HCT116 (cell line): ENCODE measurements around the gene SAPCD2. TPM values are rescaled to one million over a fixed set of nuclear protein-coding genes. Genes with fewer than 3 reads are reported as not detected.
A peak's percentile ranks its signal among the peaks of the same experiment; 100 is the strongest.

ENCODE experiments used
- ATAC-seq: fragments of 200-7000 bp; cut with Tn5 transposase; 2 replicates; pipeline ENCODE4 v1.9.1; 2020; ENCODE audit warnings: mild to moderate bottlenecking, moderate library complexity
- BruUV-seq: library from RNA; stranded (reverse); fragments of 400-500 nt; replicated peaks from 2 replicates; lab custom pipeline; 2021; lab: Mats Ljungman, UMichigan
- CTCF ChIA-PET: fragments of 300-600 bp; sonication (Branson Sonifier 250); formaldehyde crosslinking; loops from one replicate; lab custom pipeline; 2021; ENCODE audit warnings: antibody characterized with exemption; lab: Charles Lee
- POLR2A ChIA-PET: fragments of 300-600, 350-600 bp; sonication (Branson Sonifier 250); formaldehyde crosslinking; loops from one replicate; lab custom pipeline; 2021; ENCODE audit warnings: antibody characterized with exemption; lab: Charles Lee
- RAD21 ChIA-PET, 2 experiments: fragments of 300-600 bp; sonication (Branson Sonifier 250); formaldehyde crosslinking; loops; one replicate each; lab custom pipeline; 2023; ENCODE audit warnings: low total read pairs in 2 of 2; ENCODE audit not compliant: uncharacterized antibody in 2 of 2, unreplicated experiment in 2 of 2, low non-redundant PET in 1 of 2; lab: Charles Lee
- DNase-seq: peaks from one replicate; pipeline ENCODE4 v3.0.0-alpha.2; 2010; ENCODE audit warnings: low read depth, low spot score
- H2AFZ ChIP-seq: fragments of 200-600 bp; shearing (Covaris generic), sonication (generic); 2 replicates; pipeline ENCODE4 v1.6.1; 2017; ENCODE audit warnings: low read depth, mixed run types, mixed read lengths, antibody characterized with exemption, low read length; ENCODE audit not compliant: poor library complexity, severe bottlenecking
- H3K27ac ChIP-seq: 2 replicates; pipeline ENCODE4 v1.5.1; 2012; ENCODE audit warnings: low read depth, low read length
- H3K27me3 ChIP-seq: fragments of 200-600 bp; sonication (generic); 2 replicates; pipeline ENCODE4 v1.6.1; 2016; ENCODE audit warnings: mixed run types, low read length, mixed read lengths; ENCODE audit not compliant: insufficient read depth
- H3K36me3 ChIP-seq, 2 experiments: fragments of 200-500 bp in 1 of 2; fragments of 200-600 bp in 1 of 2; sonication (Bioruptor generic) in 1 of 2; sonication (generic) in 1 of 2; 2 replicates each; pipeline versions ENCODE4 v1.5.1 to v1.6.1; 2014 to 2016; ENCODE audit warnings: low read length in 2 of 2, inconsistent platforms in 1 of 2, mixed read lengths in 1 of 2, mixed run types in 1 of 2; ENCODE audit not compliant: insufficient read depth in 2 of 2, control insufficient read depth in 1 of 2
- H3K4me1 ChIP-seq, 2 experiments: fragments of 200-600 bp in 1 of 2; sonication (generic) in 1 of 2; 2 replicates each; pipeline versions ENCODE4 v1.5.1 to v1.6.1; 2012 to 2017; ENCODE audit warnings: low read length in 2 of 2, inconsistent platforms in 1 of 2, mild to moderate bottlenecking in 1 of 2, mixed read lengths in 1 of 2, mixed run types in 1 of 2, moderate library complexity in 1 of 2; ENCODE audit not compliant: insufficient read depth in 2 of 2, control insufficient read depth in 1 of 2
- H3K4me2 ChIP-seq: fragments of 200-600 bp; sonication (generic); 2 replicates; pipeline ENCODE4 v1.6.1; 2017; ENCODE audit warnings: mixed run types, low read length, mixed read lengths
- H3K4me3 ChIP-seq, 2 experiments: fragments of 200-600 bp in 1 of 2; sonication (generic) in 1 of 2; replicated peaks in 1 of 2; 2 replicates each; pipeline ENCODE4 v1.5.1; 2011 to 2016; ENCODE audit warnings: low read length in 2 of 2, control low read depth in 1 of 2, low read depth in 1 of 2, mild to moderate bottlenecking in 1 of 2, mixed read lengths in 1 of 2, mixed run types in 1 of 2
- H3K79me2 ChIP-seq: fragments of 200-600 bp; sonication (generic); 2 replicates; pipeline ENCODE4 v1.6.1; 2017; ENCODE audit warnings: mild to moderate bottlenecking, mixed run types, low read length, moderate library complexity, mixed read lengths; ENCODE audit not compliant: insufficient read depth
- H3K9ac ChIP-seq: fragments of 200-600 bp; sonication (generic); 2 replicates; pipeline ENCODE4 v1.6.1; 2016; ENCODE audit warnings: low read length, mixed read lengths
- H3K9me2 ChIP-seq: fragments of 200-600 bp; sonication (generic), shearing (Covaris generic); 2 replicates; pipeline ENCODE4 v1.6.1; 2017; ENCODE audit warnings: mixed run types, mild to moderate bottlenecking, moderate library complexity; ENCODE audit not compliant: insufficient read depth
- H3K9me3 ChIP-seq, 2 experiments: fragments of 200-500 bp in 1 of 2; fragments of 200-600 bp in 1 of 2; sonication (Bioruptor generic) in 1 of 2; sonication (generic) in 1 of 2; 2 replicates each; pipeline ENCODE4 v1.6.1; 2014 to 2017; ENCODE audit warnings: low read length in 2 of 2, mixed read lengths in 2 of 2, inconsistent platforms in 1 of 2, low read depth in 1 of 2, mild to moderate bottlenecking in 1 of 2, mixed run types in 1 of 2, moderate library complexity in 1 of 2; ENCODE audit not compliant: control insufficient read depth in 1 of 2, insufficient read depth in 1 of 2
- H4K20me1 ChIP-seq: fragments of 200-600 bp; sonication (generic), shearing (Covaris generic); 2 replicates; pipeline ENCODE4 v1.6.1; 2017; ENCODE audit warnings: mixed run types, mild to moderate bottlenecking, moderate library complexity; ENCODE audit not compliant: insufficient read depth
- CBX3 ChIP-seq: IDR thresholded peaks from 2 replicates; pipeline ENCODE4 v1.6.1; 2012; ENCODE audit warnings: low read depth
- CEBPB ChIP-seq: IDR thresholded peaks from 2 replicates; pipeline ENCODE4 v1.6.1; 2012; ENCODE audit warnings: low read depth
- EGR1 ChIP-seq: IDR thresholded peaks from 2 replicates; pipeline ENCODE4 v1.6.1; 2012; ENCODE audit warnings: low read depth
- ELF1 ChIP-seq: IDR thresholded peaks from 2 replicates; pipeline ENCODE4 v1.6.1; 2012; ENCODE audit warnings: low read depth, borderline replicate concordance
- EZH2phosphoT487 ChIP-seq: fragments of 200-600 bp; IDR thresholded peaks from 2 replicates; pipeline ENCODE4 v1.6.1; 2018; ENCODE audit warnings: antibody characterized with exemption, borderline replicate concordance
- POLR2A ChIP-seq: IDR thresholded peaks from 2 replicates; pipeline ENCODE4 v1.7.0; 2011; ENCODE audit warnings: borderline replicate concordance; ENCODE audit not compliant: insufficient read depth, insufficient read length; ENCODE audit errors: extremely low read depth
- POLR2AphosphoS5 ChIP-seq: IDR thresholded peaks from 2 replicates; pipeline ENCODE4 v1.6.1; 2011; ENCODE audit warnings: mild to moderate bottlenecking, low read depth, low read length, moderate library complexity
- RAD21 ChIP-seq: IDR thresholded peaks from 2 replicates; pipeline ENCODE4 v1.6.1; 2012; ENCODE audit warnings: low read depth, mild to moderate bottlenecking
- SIN3A ChIP-seq: IDR thresholded peaks from 2 replicates; pipeline ENCODE4 v1.6.1; 2012; ENCODE audit warnings: low read depth
- SP1 ChIP-seq: IDR thresholded peaks from 2 replicates; pipeline ENCODE4 v1.6.1; 2012; ENCODE audit warnings: low read depth
- SRF ChIP-seq: IDR thresholded peaks from 2 replicates; pipeline ENCODE4 v1.6.1; 2012; ENCODE audit warnings: low read depth
- TCF7L2 ChIP-seq: IDR thresholded peaks from 2 replicates; pipeline ENCODE4 v1.7.0; 2011; ENCODE audit warnings: borderline replicate concordance, inconsistent platforms; ENCODE audit not compliant: insufficient read depth, insufficient read length; ENCODE audit errors: extremely low read depth
- YY1 ChIP-seq: IDR thresholded peaks from 2 replicates; pipeline ENCODE4 v1.6.1; 2011; ENCODE audit warnings: low read length, low read depth, moderate library complexity, mild to moderate bottlenecking; ENCODE audit not compliant: insufficient replicate concordance; ENCODE audit errors: extremely low read depth
- ZFX ChIP-seq: fragments of 450-650 bp; IDR thresholded peaks from 2 replicates; pipeline ENCODE4 v1.6.1; 2017
- intact Hi-C: fragments of 100-400 bp; cut with micrococcal nuclease; formaldehyde crosslinking; loops from 2 replicates; pipeline ENCODE4 v1.10.0; 2022
- total RNA-seq: library from RNA; stranded (reverse); gene quantifications from one replicate; pipeline ENCODE4 v1.2.1, GENCODE V29; 2021; ENCODE audit not compliant: unreplicated experiment
- TF ChIP-seq, protein P1 (sequence below): IDR thresholded peaks from 2 replicates; pipeline ENCODE4 v1.6.1; 2012
- TF ChIP-seq, protein P2 (sequence below): IDR thresholded peaks from 2 replicates; pipeline ENCODE4 v1.6.1; 2012; ENCODE audit warnings: low read depth
- TF ChIP-seq, protein P3 (sequence below): IDR thresholded peaks from 2 replicates; pipeline ENCODE4 v1.6.1; 2012
- TF ChIP-seq, protein P4 (sequence below): IDR thresholded peaks from 2 replicates; pipeline ENCODE4 v1.6.1; 2011; ENCODE audit warnings: mild to moderate bottlenecking, low read length, moderate library complexity; ENCODE audit not compliant: insufficient replicate concordance; ENCODE audit errors: extremely low read depth

SAPCD2 gene
- total RNA-seq, 1 experiment from 2014 or later: 71.7 TPM

DNA sequence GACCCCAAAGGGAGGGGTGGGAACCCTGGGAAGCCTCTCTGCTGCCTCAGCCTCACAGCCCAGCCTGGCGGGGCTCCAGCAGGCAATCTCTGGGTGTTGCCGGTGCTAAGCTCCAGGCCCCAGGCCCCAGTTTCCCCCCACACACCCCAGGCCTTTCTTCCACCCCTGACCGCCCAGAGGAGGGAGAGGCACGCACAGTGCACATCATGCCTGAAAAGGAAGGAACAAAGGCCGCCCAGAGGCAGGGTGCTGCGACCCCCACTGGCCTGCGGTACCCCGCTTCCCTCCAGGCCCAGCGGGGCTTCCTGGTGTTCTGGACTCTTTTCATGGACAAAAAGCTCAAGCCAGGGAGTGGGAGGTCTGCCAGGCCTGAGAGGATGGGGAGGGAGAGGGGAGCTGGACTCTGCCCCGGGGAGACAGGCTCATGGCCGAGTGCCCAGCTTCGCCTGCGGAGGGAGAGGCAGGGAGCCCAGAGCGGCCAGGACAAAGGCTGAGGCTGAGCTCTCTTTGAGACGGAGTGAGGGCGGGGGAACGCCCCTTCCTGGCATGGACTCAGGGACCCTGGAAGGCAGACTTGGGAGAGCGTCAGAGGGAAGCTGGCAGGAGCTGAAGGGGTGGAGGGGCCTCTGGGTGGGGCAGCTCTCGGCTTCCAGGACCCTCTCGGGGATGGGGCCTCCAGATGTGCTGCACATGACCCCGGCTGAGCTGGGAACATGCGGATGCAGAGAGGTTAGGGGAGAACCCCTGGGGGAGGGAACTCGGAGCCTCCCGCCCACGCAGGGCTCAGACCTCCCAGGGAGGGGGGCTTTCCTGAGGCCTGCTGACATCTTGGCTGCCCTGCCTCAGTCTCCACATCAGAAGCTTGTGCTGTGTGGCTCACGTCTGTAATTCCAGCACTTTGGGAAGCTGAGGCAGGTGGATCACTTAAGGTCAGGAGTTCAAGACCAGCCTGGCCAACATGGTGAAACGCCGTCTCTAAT lies 14.7 kb downstream of the SAPCD2 start:
- no peak overlapping the region for H2AFZ ChIP-seq
- RAD21 ChIA-PET: no interaction called here
- peaks cover 22 to 40% of the 10 kb centered on the region in 2 experiments for H3K4me1 ChIP-seq
- peak overlapping the region; percentile 66 for H3K9ac ChIP-seq
- H4K20me1 ChIP-seq: no peaks in the 10 kb centered on the region
- no peaks in the 10 kb centered on the region for H3K9me3 ChIP-seq
- peak overlapping the region; percentile 85; the same call in 1 of the 2 replicates for H3K27ac ChIP-seq
- H3K9me2 ChIP-seq: no peaks in the 10 kb centered on the region
- no peaks in the 10 kb centered on the region for H3K27me3 ChIP-seq
- POLR2A ChIA-PET: interaction anchor here (1.4 to 1.5 kb wide), 2 partner anchors 8 to 13 kb away, joined by 4 read pairs; no protein-coding TSS in a partner anchor
- no peaks in the 10 kb centered on the region for H3K36me3 ChIP-seq
- BruUV-seq: no TSS peak
- DNase-seq (no peak), ATAC-seq (no peak)
- no peaks in the 10 kb centered on the region for H3K79me2 ChIP-seq
- intact Hi-C loops: no loop called here
- peak overlapping the region; percentile 95 for H3K4me2 ChIP-seq
- H3K4me3 ChIP-seq: no peak overlapping the region
- CTCF ChIA-PET: interaction anchor here (1.1 to 4.3 kb wide), 5 partner anchors 8 to 213 kb away, joined by 3 to 22 read pairs (median 10); partner anchors contain the start of genes AJM1 and NPDC1
- TF ChIP-seq EGR1 (no peak), ELF1 (no peak), SIN3A (no peak), EZH2phosphoT487 (no peak), SP1 (no peak), YY1 (no peak), RAD21 (no peak), SRF (no peak), POLR2A (no peak), CBX3 (no peak), POLR2AphosphoS5 (no peak), CEBPB (no peak), ZFX (no peak), TCF7L2 (no peak)
- TF ChIP-seq, protein P1, sequence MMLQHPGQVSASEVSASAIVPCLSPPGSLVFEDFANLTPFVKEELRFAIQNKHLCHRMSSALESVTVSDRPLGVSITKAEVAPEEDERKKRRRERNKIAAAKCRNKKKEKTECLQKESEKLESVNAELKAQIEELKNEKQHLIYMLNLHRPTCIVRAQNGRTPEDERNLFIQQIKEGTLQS: no peak
- TF ChIP-seq, protein P2, sequence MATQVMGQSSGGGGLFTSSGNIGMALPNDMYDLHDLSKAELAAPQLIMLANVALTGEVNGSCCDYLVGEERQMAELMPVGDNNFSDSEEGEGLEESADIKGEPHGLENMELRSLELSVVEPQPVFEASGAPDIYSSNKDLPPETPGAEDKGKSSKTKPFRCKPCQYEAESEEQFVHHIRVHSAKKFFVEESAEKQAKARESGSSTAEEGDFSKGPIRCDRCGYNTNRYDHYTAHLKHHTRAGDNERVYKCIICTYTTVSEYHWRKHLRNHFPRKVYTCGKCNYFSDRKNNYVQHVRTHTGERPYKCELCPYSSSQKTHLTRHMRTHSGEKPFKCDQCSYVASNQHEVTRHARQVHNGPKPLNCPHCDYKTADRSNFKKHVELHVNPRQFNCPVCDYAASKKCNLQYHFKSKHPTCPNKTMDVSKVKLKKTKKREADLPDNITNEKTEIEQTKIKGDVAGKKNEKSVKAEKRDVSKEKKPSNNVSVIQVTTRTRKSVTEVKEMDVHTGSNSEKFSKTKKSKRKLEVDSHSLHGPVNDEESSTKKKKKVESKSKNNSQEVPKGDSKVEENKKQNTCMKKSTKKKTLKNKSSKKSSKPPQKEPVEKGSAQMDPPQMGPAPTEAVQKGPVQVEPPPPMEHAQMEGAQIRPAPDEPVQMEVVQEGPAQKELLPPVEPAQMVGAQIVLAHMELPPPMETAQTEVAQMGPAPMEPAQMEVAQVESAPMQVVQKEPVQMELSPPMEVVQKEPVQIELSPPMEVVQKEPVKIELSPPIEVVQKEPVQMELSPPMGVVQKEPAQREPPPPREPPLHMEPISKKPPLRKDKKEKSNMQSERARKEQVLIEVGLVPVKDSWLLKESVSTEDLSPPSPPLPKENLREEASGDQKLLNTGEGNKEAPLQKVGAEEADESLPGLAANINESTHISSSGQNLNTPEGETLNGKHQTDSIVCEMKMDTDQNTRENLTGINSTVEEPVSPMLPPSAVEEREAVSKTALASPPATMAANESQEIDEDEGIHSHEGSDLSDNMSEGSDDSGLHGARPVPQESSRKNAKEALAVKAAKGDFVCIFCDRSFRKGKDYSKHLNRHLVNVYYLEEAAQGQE: no peak
- TF ChIP-seq, protein P3, sequence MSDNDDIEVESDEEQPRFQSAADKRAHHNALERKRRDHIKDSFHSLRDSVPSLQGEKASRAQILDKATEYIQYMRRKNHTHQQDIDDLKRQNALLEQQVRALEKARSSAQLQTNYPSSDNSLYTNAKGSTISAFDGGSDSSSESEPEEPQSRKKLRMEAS: no peak
- TF ChIP-seq, protein P4, sequence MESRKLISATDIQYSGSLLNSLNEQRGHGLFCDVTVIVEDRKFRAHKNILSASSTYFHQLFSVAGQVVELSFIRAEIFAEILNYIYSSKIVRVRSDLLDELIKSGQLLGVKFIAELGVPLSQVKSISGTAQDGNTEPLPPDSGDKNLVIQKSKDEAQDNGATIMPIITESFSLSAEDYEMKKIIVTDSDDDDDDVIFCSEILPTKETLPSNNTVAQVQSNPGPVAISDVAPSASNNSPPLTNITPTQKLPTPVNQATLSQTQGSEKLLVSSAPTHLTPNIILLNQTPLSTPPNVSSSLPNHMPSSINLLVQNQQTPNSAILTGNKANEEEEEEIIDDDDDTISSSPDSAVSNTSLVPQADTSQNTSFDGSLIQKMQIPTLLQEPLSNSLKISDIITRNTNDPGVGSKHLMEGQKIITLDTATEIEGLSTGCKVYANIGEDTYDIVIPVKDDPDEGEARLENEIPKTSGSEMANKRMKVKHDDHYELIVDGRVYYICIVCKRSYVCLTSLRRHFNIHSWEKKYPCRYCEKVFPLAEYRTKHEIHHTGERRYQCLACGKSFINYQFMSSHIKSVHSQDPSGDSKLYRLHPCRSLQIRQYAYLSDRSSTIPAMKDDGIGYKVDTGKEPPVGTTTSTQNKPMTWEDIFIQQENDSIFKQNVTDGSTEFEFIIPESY: no peak
